Colonic mucosa (tissue), 4 donors: ENCODE results near the gene GATAD2B. TPM values are rescaled to one million over a fixed set of nuclear protein-coding genes. Genes with fewer than 3 reads are reported as not detected.

Experiments
- DNase-seq: peaks from one replicate; pipeline ENCODE4 v3.0.0-alpha.2; 2020
- H3K27ac ChIP-seq: fragments of 200-600 bp; one replicate; pipeline ENCODE4 v1.8.0; 2021
- H3K27me3 ChIP-seq: fragments of 200-600 bp; one replicate; pipeline ENCODE4 v1.8.0; 2021
- H3K36me3 ChIP-seq: fragments of 200-600 bp; one replicate; pipeline ENCODE4 v1.8.0; 2021
- H3K4me1 ChIP-seq: fragments of 200-600 bp; one replicate; pipeline ENCODE4 v1.8.0; 2021; ENCODE audit warnings: mild to moderate bottlenecking
- H3K4me3 ChIP-seq: fragments of 200-600 bp; one replicate; pipeline ENCODE4 v1.8.0; 2021
- H3K9ac ChIP-seq, 2 donors: one replicate each; pipeline ENCODE4 v1.7.0; 2013; ENCODE audit warnings: control low read depth in 2 of 2, low read depth in 2 of 2, low read length in 2 of 2
- H3K9me3 ChIP-seq: fragments of 200-600 bp; one replicate; pipeline ENCODE4 v1.8.0; 2021
- intact Hi-C: fragments of 100-400 bp; cut with DNase I; formaldehyde crosslinking; loops from one replicate; pipeline ENCODE4 v1.14.1; 2022
- total RNA-seq, 2 donors: library from RNA; stranded (reverse); fragmentation: NEBNext Ultra II Directional in 1 of 2; extraction: Animal tissue kit (Norgen Biotek cat#: 25700) in 1 of 2; gene quantifications; one replicate each; pipeline ENCODE4 v1.2.1, GENCODE V29; 2021
- TF ChIP-seq, protein P1 (sequence below): fragments of 200-600 bp; IDR thresholded peaks from one replicate; pipeline ENCODE4 v1.8.0; 2022; ENCODE audit warnings: antibody characterized with exemption, mild to moderate bottlenecking
- donor health status: healthy.
- donor health status: DM: no; HTN: no; CAD: no.
- donor health status: DM: no; HTN: no; CAD: no.

GATAD2B gene
- total RNA-seq, 2 donors from 2014 or later = 32.5 to 36.5 TPM

DNA sequence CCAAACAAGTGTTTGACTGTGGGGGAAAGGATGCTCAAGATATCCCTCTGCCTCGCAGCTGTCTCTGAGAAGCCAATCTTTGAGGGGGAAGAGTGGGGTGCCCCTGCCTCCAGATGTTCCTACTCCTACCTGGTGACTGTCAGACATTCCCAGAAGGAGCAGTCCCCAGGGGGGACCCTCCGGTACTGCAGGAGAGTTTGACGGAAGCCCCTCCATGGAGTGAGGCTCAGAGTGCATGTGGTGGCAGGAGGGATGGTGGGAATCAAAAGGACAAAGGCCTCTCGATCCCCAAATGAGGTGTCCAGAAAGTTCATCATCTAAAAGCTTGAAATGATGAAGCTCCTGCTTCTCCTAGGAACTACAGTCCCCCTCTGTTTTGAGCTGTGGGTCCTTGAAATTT is 142.2 kb downstream of the GATAD2B start:
- no peaks in the 10 kb centered on the region for H3K9me3 ChIP-seq
- H3K36me3 ChIP-seq = no peaks in the 10 kb centered on the region
- no peaks in the 10 kb centered on the region for H3K27me3 ChIP-seq
- no peak overlapping the region for H3K27ac ChIP-seq
- H3K4me1 ChIP-seq = no peaks in the 10 kb centered on the region
- H3K4me3 ChIP-seq = no peak overlapping the region
- intact Hi-C loops = no loop called here
- no peak for DNase-seq
- TF ChIP-seq, protein P1, sequence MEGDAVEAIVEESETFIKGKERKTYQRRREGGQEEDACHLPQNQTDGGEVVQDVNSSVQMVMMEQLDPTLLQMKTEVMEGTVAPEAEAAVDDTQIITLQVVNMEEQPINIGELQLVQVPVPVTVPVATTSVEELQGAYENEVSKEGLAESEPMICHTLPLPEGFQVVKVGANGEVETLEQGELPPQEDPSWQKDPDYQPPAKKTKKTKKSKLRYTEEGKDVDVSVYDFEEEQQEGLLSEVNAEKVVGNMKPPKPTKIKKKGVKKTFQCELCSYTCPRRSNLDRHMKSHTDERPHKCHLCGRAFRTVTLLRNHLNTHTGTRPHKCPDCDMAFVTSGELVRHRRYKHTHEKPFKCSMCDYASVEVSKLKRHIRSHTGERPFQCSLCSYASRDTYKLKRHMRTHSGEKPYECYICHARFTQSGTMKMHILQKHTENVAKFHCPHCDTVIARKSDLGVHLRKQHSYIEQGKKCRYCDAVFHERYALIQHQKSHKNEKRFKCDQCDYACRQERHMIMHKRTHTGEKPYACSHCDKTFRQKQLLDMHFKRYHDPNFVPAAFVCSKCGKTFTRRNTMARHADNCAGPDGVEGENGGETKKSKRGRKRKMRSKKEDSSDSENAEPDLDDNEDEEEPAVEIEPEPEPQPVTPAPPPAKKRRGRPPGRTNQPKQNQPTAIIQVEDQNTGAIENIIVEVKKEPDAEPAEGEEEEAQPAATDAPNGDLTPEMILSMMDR = no peak
- H3K9ac ChIP-seq = no peak overlapping the region

- Histone ChIP-seq H3K4me1 (no peaks in the 10 kb centered on the region), H3K9me3 (no peaks in the 10 kb centered on the region), H3K27me3 (no peaks in the 10 kb centered on the region), H3K27ac (no peak overlapping the region), H3K36me3 (no peaks in the 10 kb centered on the region), H3K9ac (no peak overlapping the region), H3K4me3 (no peak overlapping the region)
- TF ChIP-seq, protein P1 = no peak
- intact Hi-C loops = no loop called here
- DNase-seq = no peak
Measured at GRCh38 chr1:153779781-153780541, 142.8 kb downstream of the GATAD2B start.

GRCh38 chr1:153778824-153779519 is 143.8 kb downstream of the GATAD2B start:
- H3K9me3 ChIP-seq = no peaks in the 10 kb centered on the region
- no peaks in the 10 kb centered on the region for H3K36me3 ChIP-seq
- TF ChIP-seq, protein P1 = no peak
- H3K27me3 ChIP-seq = no peaks in the 10 kb centered on the region
- intact Hi-C loops = no loop called here
- no peak overlapping the region for H3K27ac ChIP-seq
- H3K4me3 ChIP-seq = no peak overlapping the region
- no peaks in the 10 kb centered on the region for H3K4me1 ChIP-seq
- DNase-seq = no peak
- no peak overlapping the region for H3K9ac ChIP-seq

DNA sequence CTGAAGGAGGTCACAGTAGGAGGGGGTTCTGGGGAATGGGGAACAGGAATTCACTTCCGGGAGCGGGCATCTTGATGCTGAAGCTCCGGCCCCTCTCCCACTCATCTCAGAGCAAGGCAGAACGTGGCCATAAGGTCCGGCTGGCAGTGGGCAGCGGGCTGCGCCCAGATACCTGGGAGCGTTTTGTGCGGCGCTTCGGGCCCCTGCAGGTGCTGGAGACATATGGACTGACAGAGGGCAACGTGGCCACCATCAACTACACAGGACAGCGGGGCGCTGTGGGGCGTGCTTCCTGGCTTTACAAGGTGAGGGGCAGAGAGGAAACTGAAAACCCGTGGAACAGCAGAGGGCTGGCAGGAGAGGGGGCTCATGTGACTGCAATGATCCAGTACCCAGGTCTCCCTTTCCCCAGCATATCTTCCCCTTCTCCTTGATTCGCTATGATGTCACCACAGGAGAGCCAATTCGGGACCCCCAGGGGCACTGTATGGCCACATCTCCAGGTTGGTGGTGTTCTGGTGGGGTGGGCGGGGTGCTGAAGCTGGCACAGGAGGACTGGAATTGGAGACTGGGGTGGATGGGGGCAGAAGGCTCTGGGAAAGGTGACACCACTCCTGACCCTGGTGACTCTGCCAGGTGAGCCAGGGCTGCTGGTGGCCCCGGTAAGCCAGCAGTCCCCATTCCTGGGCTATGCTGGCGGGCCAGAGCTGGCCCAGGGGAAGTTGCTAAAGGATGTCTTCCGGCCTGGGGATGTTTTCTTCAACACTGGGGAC is 144.5 kb downstream of the GATAD2B start:
- Histone ChIP-seq H3K27me3 (no peaks in the 10 kb centered on the region), H3K36me3 (no peaks in the 10 kb centered on the region), H3K9me3 (no peaks in the 10 kb centered on the region), H3K27ac (no peak overlapping the region), H3K9ac (no peak overlapping the region), H3K4me1 (no peaks in the 10 kb centered on the region), H3K4me3 (no peak overlapping the region)
- intact Hi-C loops = no loop called here
- DNase-seq = no peak
- TF ChIP-seq, protein P1 = no peak

DNA sequence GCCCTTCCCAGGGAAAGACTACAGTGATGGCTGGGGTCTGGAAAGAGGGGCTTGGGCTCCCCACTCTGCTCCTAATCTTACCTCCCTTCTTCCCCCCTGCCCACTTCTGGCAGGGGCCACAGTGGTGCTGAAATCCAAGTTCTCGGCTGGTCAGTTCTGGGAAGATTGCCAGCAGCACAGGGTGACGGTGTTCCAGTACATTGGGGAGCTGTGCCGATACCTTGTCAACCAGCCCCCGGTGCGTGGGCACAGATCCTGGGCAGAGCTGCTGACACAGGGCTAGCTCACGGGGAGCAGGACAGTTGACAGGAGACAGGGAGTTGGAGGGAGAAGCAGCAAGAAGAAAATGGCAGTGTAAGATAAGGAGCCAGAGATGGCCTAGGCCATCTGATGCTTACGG is 145.1 kb downstream of the GATAD2B start:
- no peaks in the 10 kb centered on the region for H3K27me3 ChIP-seq
- H3K9me3 ChIP-seq = no peaks in the 10 kb centered on the region
- intact Hi-C loops = no loop called here
- no peak for DNase-seq
- no peak overlapping the region for H3K4me3 ChIP-seq
- TF ChIP-seq, protein P1 = no peak
- H3K36me3 ChIP-seq = no peaks in the 10 kb centered on the region
- H3K27ac ChIP-seq = no peak overlapping the region
- H3K4me1 ChIP-seq = no peaks in the 10 kb centered on the region
- H3K9ac ChIP-seq = no peak overlapping the region
